Neural cell (in vitro differentiated cells): ENCODE measurements around the gene WNT4. TPM values are rescaled to one million over a fixed set of nuclear protein-coding genes. Genes with fewer than 3 reads are reported as not detected.

Experiments
- H2AFZ ChIP-seq: fragments of 200-600, 300-800 bp; sonication (generic), shearing (Covaris generic); 2 replicates; pipeline ENCODE4 v1.6.0; 2014; ENCODE audit warnings: low read depth, mild to moderate bottlenecking, antibody characterized with exemption, low read length, moderate library complexity
- H3F3A ChIP-seq: fragments of 200-600 bp; shearing (Covaris generic); 2 replicates; pipeline ENCODE4 v1.6.1; 2016; ENCODE audit warnings: mild to moderate bottlenecking, moderate library complexity, mixed read lengths, antibody characterized with exemption, low read length; ENCODE audit not compliant: insufficient read depth, poor library complexity, severe bottlenecking
- H3K27ac ChIP-seq: fragments of 200-600, 300-800 bp; sonication (generic), shearing (Covaris generic); 2 replicates; pipeline ENCODE4 v1.5.1; 2014; ENCODE audit warnings: mild to moderate bottlenecking, low read length, moderate library complexity
- H3K27me3 ChIP-seq: fragments of 300-800, 200-600 bp; sonication (generic), shearing (Covaris generic); 2 replicates; pipeline ENCODE4 v1.6.0; 2014; ENCODE audit warnings: mild to moderate bottlenecking, low read depth, low read length, moderate library complexity; ENCODE audit not compliant: insufficient read depth
- H3K36me3 ChIP-seq: fragments of 300-800, 200-600 bp; sonication (generic), shearing (Covaris generic); 2 replicates; pipeline ENCODE4 v1.5.1; 2014; ENCODE audit warnings: mild to moderate bottlenecking, antibody characterized with exemption, low read length, moderate library complexity; ENCODE audit not compliant: insufficient read depth
- H3K4me2 ChIP-seq: fragments of 300-800, 200-600 bp; sonication (generic), shearing (Covaris generic); 2 replicates; pipeline ENCODE4 v1.6.0; 2014; ENCODE audit warnings: mild to moderate bottlenecking, low read length
- H3K4me3 ChIP-seq: fragments of 300-800, 200-600 bp; sonication (generic), shearing (Covaris generic); 2 replicates; pipeline ENCODE4 v1.5.1; 2014; ENCODE audit warnings: mild to moderate bottlenecking, low read length, moderate library complexity
- H3K79me2 ChIP-seq: fragments of 200-600 bp; shearing (Covaris generic); replicated peaks from 2 replicates; pipeline ENCODE4 v1.6.0; 2014; ENCODE audit warnings: mild to moderate bottlenecking, low read length, moderate library complexity; ENCODE audit not compliant: insufficient read depth
- H3K9ac ChIP-seq: fragments of 300-800, 200-600 bp; sonication (generic), shearing (Covaris generic); 2 replicates; pipeline ENCODE4 v1.6.1; 2016; ENCODE audit warnings: mild to moderate bottlenecking, low read length, mixed read lengths
- H3K9me2 ChIP-seq: fragments of 200-600 bp; shearing (Covaris generic); 2 replicates; pipeline ENCODE4 v1.6.1; 2016; ENCODE audit warnings: mild to moderate bottlenecking, low read length, mixed read lengths; ENCODE audit not compliant: insufficient read depth
- H3K9me3 ChIP-seq: fragments of 200-600, 300-800 bp; sonication (generic), shearing (Covaris generic); 2 replicates; pipeline ENCODE4 v1.6.1; 2016; ENCODE audit warnings: mild to moderate bottlenecking, mixed run types, low read length, moderate library complexity, mixed read lengths
- H4K20me1 ChIP-seq: fragments of 200-600 bp; shearing (Covaris generic); 2 replicates; pipeline ENCODE4 v1.6.1; 2016; ENCODE audit warnings: mild to moderate bottlenecking, mixed run types; ENCODE audit not compliant: insufficient read depth
- CTCF ChIP-seq: fragments of 450-650 bp; IDR thresholded peaks from 2 replicates; pipeline ENCODE4 v1.5.1; 2014; ENCODE audit warnings: antibody characterized with exemption, mild to moderate bottlenecking, moderate library complexity; ENCODE audit not compliant: poor library complexity, severe bottlenecking
- EP300 ChIP-seq: fragments of 450-650 bp; conservative IDR thresholded peaks from 2 replicates; pipeline ENCODE4 v1.6.1; 2014; ENCODE audit warnings: antibody characterized with exemption, mild to moderate bottlenecking, moderate library complexity; ENCODE audit not compliant: poor library complexity, severe bottlenecking
- EZH2 ChIP-seq: fragments of 200-600, 300-800 bp; shearing (Covaris generic), sonication (generic); IDR thresholded peaks from 2 replicates; pipeline ENCODE4 v1.6.1; 2014; ENCODE audit warnings: antibody characterized with exemption, low read length, borderline replicate concordance, mild to moderate bottlenecking; ENCODE audit not compliant: insufficient read depth, poor library complexity, severe bottlenecking
- MXI1 ChIP-seq: fragments of 450-650 bp; conservative IDR thresholded peaks from 2 replicates; pipeline ENCODE4 v1.6.1; 2014; ENCODE audit warnings: antibody characterized with exemption, mild to moderate bottlenecking; ENCODE audit not compliant: poor library complexity, severe bottlenecking
- POLR2AphosphoS5 ChIP-seq: IDR thresholded peaks from 2 replicates; pipeline ENCODE4 v1.6.1; 2012
- RAD21 ChIP-seq: fragments of 450-650 bp; conservative IDR thresholded peaks from 2 replicates; pipeline ENCODE4 v1.6.1; 2014; ENCODE audit warnings: antibody characterized with exemption, mild to moderate bottlenecking, moderate library complexity
- REST ChIP-seq: IDR thresholded peaks from 2 replicates; pipeline ENCODE4 v1.6.1; 2012; ENCODE audit warnings: borderline replicate concordance
- SMC3 ChIP-seq: fragments of 450-650 bp; conservative IDR thresholded peaks from 2 replicates; pipeline ENCODE4 v1.6.1; 2014; ENCODE audit warnings: antibody characterized with exemption, mild to moderate bottlenecking, moderate library complexity; ENCODE audit not compliant: poor library complexity
- TAF1 ChIP-seq: IDR thresholded peaks from 2 replicates; pipeline ENCODE4 v1.6.1; 2012; ENCODE audit warnings: low read depth
- polyA plus RNA-seq: library from polyadenylated mRNA; depleted of rRNA; stranded (reverse); fragments of >200 nt; gene quantifications from 2 replicates; pipeline ENCODE4 v1.2.3, GENCODE V29; 2014

WNT4 gene
- polyA plus RNA-seq, 1 donor from 2014 or later, result 5.1 TPM

- no peaks in the 10 kb centered on the region for H3K36me3 ChIP-seq
- no peaks in the 10 kb centered on the region for H4K20me1 ChIP-seq
- TF ChIP-seq POLR2AphosphoS5 (no peak), REST (no peak), TAF1 (no peak), CTCF (no peak), MXI1 (no peak), RAD21 (no peak), SMC3 (no peak), EP300 (no peak), EZH2 (no peak)
- no peak overlapping the region for H3K9ac ChIP-seq
- no peaks in the 10 kb centered on the region for H3F3A ChIP-seq
- no peak overlapping the region for H3K4me2 ChIP-seq
- no peaks in the 10 kb centered on the region for H3K9me2 ChIP-seq
- H3K27me3 ChIP-seq, result no peaks in the 10 kb centered on the region
- H3K79me2 ChIP-seq, result no peaks in the 10 kb centered on the region
- no peak overlapping the region for H3K27ac ChIP-seq
- no peaks in the 10 kb centered on the region for H3K9me3 ChIP-seq
- H3K4me3 ChIP-seq, result no peak overlapping the region
- H2AFZ ChIP-seq, result no peak overlapping the region
Measured at GRCh38 chr1:22131062-22131461, 11.8 kb downstream of the WNT4 start.

- Histone ChIP-seq H4K20me1 (no peaks in the 10 kb centered on the region), H3K4me3 (no peak overlapping the region)
- no peak for TF ChIP-seq POLR2AphosphoS5
- no peak for TF ChIP-seq EP300
- no peak for TF ChIP-seq CTCF
- TF ChIP-seq EZH2, result no peak
Measured at GRCh38 chr1:22129501-22130117, 13.3 kb downstream of the WNT4 start.

More at GRCh38 chr1:22129501-22130117, 13.3 kb downstream of the WNT4 start:
- Histone ChIP-seq H3K4me2 (no peak overlapping the region), H3F3A (no peaks in the 10 kb centered on the region), H3K9ac (no peak overlapping the region), H3K27me3 (no peaks in the 10 kb centered on the region), H3K9me2 (no peaks in the 10 kb centered on the region), H3K27ac (no peak overlapping the region), H3K9me3 (no peaks in the 10 kb centered on the region), H3K36me3 (no peaks in the 10 kb centered on the region), H2AFZ (no peak overlapping the region), H3K79me2 (no peaks in the 10 kb centered on the region)
